ENCODE data around the gene CSNK2A1. TPM values are rescaled to one million over a fixed set of nuclear protein-coding genes. Genes with fewer than 3 reads are reported as not detected.

Gene CSNK2A1
- total and polyA plus RNA-seq, 2 of the 8 experiments (the other 6 are each of a cell fraction or from before 2014, with no cell fraction given) = 117 to 260 TPM

DNA sequence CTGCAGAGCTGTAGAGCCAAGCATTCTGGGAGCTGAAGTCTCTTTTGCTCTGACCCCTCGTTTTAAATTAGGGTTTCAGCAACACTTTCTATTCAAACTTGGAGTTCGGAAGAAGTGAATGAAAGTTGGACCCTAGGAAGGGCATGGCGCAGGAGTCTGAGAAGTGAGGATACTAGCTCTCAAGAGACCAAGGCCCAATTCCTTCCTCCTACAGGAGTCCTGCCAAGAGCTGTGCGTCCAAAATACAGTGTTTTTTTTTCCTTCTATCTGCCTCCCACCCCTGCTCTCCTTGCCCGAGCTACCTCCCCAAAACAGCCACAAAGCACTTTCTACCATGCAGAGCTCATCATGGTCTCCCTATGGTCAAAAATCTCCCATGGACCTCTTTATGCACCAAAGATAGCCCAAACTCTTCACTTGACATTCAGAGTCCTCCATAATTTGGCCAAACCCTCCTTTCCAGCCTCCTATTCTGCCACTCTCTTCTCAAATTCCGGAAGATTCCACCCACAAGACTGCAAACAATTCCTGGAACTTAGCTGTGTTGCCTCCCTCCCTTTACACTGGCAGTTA, 649 bp upstream of the CSNK2A1 start (continued):
- TF ChIP-seq, protein P1, sequence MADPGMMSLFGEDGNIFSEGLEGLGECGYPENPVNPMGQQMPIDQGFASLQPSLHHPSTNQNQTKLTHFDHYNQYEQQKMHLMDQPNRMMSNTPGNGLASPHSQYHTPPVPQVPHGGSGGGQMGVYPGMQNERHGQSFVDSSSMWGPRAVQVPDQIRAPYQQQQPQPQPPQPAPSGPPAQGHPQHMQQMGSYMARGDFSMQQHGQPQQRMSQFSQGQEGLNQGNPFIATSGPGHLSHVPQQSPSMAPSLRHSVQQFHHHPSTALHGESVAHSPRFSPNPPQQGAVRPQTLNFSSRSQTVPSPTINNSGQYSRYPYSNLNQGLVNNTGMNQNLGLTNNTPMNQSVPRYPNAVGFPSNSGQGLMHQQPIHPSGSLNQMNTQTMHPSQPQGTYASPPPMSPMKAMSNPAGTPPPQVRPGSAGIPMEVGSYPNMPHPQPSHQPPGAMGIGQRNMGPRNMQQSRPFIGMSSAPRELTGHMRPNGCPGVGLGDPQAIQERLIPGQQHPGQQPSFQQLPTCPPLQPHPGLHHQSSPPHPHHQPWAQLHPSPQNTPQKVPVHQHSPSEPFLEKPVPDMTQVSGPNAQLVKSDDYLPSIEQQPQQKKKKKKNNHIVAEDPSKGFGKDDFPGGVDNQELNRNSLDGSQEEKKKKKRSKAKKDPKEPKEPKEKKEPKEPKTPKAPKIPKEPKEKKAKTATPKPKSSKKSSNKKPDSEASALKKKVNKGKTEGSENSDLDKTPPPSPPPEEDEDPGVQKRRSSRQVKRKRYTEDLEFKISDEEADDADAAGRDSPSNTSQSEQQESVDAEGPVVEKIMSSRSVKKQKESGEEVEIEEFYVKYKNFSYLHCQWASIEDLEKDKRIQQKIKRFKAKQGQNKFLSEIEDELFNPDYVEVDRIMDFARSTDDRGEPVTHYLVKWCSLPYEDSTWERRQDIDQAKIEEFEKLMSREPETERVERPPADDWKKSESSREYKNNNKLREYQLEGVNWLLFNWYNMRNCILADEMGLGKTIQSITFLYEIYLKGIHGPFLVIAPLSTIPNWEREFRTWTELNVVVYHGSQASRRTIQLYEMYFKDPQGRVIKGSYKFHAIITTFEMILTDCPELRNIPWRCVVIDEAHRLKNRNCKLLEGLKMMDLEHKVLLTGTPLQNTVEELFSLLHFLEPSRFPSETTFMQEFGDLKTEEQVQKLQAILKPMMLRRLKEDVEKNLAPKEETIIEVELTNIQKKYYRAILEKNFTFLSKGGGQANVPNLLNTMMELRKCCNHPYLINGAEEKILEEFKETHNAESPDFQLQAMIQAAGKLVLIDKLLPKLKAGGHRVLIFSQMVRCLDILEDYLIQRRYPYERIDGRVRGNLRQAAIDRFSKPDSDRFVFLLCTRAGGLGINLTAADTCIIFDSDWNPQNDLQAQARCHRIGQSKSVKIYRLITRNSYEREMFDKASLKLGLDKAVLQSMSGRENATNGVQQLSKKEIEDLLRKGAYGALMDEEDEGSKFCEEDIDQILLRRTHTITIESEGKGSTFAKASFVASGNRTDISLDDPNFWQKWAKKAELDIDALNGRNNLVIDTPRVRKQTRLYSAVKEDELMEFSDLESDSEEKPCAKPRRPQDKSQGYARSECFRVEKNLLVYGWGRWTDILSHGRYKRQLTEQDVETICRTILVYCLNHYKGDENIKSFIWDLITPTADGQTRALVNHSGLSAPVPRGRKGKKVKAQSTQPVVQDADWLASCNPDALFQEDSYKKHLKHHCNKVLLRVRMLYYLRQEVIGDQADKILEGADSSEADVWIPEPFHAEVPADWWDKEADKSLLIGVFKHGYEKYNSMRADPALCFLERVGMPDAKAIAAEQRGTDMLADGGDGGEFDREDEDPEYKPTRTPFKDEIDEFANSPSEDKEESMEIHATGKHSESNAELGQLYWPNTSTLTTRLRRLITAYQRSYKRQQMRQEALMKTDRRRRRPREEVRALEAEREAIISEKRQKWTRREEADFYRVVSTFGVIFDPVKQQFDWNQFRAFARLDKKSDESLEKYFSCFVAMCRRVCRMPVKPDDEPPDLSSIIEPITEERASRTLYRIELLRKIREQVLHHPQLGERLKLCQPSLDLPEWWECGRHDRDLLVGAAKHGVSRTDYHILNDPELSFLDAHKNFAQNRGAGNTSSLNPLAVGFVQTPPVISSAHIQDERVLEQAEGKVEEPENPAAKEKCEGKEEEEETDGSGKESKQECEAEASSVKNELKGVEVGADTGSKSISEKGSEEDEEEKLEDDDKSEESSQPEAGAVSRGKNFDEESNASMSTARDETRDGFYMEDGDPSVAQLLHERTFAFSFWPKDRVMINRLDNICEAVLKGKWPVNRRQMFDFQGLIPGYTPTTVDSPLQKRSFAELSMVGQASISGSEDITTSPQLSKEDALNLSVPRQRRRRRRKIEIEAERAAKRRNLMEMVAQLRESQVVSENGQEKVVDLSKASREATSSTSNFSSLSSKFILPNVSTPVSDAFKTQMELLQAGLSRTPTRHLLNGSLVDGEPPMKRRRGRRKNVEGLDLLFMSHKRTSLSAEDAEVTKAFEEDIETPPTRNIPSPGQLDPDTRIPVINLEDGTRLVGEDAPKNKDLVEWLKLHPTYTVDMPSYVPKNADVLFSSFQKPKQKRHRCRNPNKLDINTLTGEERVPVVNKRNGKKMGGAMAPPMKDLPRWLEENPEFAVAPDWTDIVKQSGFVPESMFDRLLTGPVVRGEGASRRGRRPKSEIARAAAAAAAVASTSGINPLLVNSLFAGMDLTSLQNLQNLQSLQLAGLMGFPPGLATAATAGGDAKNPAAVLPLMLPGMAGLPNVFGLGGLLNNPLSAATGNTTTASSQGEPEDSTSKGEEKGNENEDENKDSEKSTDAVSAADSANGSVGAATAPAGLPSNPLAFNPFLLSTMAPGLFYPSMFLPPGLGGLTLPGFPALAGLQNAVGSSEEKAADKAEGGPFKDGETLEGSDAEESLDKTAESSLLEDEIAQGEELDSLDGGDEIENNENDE (IDR thresholded peaks at IDR 0.05; ENCODE audit: insufficient replicate concordance, low read length) = no peak
- TF ChIP-seq POLR2A (IDR thresholded peaks at IDR 0.05; ENCODE audit: control extremely low read depth in 1 of 2, low read depth in 2 of 2, low read length in 2 of 2) (no peak), RAD21 (IDR thresholded peaks at IDR 0.05 in 1 of 2, conservative IDR thresholded peaks at IDR 0.05 in 1 of 2; ENCODE audit: low read depth in 2 of 2, low read length in 2 of 2) (no peak), JUND (IDR thresholded peaks at IDR 0.05; ENCODE audit: low read length) (no peak), GABPA (IDR thresholded peaks at IDR 0.05; ENCODE audit: borderline replicate concordance, insufficient read depth, low read length) (no peak), CBX8 (IDR thresholded peaks at IDR 0.05; ENCODE audit: borderline replicate concordance, low read depth, low read length) (no peak), POLR2AphosphoS5 (IDR thresholded peaks at IDR 0.05; ENCODE audit: low read depth, low read length) (no peak), KDM4A (IDR thresholded peaks at IDR 0.05; ENCODE audit: low read depth, low read length, severe bottlenecking) (no peak), TAF7 (optimal IDR thresholded peaks at IDR 0.05; ENCODE audit: borderline replicate concordance, low read depth, low read length) (no peak)
- TF ChIP-seq, protein P2, sequence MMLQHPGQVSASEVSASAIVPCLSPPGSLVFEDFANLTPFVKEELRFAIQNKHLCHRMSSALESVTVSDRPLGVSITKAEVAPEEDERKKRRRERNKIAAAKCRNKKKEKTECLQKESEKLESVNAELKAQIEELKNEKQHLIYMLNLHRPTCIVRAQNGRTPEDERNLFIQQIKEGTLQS (IDR thresholded peaks at IDR 0.05; ENCODE audit: insufficient read depth, low read depth, low read length) = no peak

Measured in H1 (cell line).